Temporal lobe (tissue), 1 donor: ENCODE data around the gene CRTC1. TPM values are rescaled to one million over a fixed set of nuclear protein-coding genes. Genes with fewer than 3 reads are reported as not detected.

Experiments
- total RNA-seq: library from RNA; depleted of rRNA; stranded (reverse); fragments of >200 nt; gene quantifications from one replicate; pipeline ENCODE4 v1.2.3, GENCODE V29; 2014

The CRTC1 gene
- total RNA-seq, 1 donor from 2014 or later = 13.3 TPM

Other genes with a start within 250 kb of the CRTC1 start
- gene ISYNA1, start 245.5 kb upstream of the CRTC1 start, total RNA-seq = 80.4 TPM
- gene ELL, start 161.6 kb upstream of the CRTC1 start, total RNA-seq = 5.2 TPM
- 114 TPM for gene FKBP8, start 140.1 kb upstream of the CRTC1 start, total RNA-seq
- 20.9 TPM for gene KXD1, start 125.8 kb upstream of the CRTC1 start, total RNA-seq
- gene UBA52, start 111.8 kb upstream of the CRTC1 start, total RNA-seq = 313 TPM
- 27.5 TPM for gene REX1BD, start 94.9 kb upstream of the CRTC1 start, total RNA-seq
- 3.9 TPM for gene CRLF1, start 76.9 kb upstream of the CRTC1 start, total RNA-seq
- gene TMEM59L, start 70.8 kb upstream of the CRTC1 start, total RNA-seq = 42.0 TPM
- gene KLHL26, start 46.7 kb upstream of the CRTC1 start, total RNA-seq = 8.6 TPM
- gene COMP, start 107.6 kb downstream of the CRTC1 start, total RNA-seq = under 0.01 TPM
- gene UPF1, start 148.3 kb downstream of the CRTC1 start, total RNA-seq = 37.1 TPM
- 22.4 TPM for gene CERS1, start 212.5 kb downstream of the CRTC1 start, total RNA-seq
- gene COPE, start 235.7 kb downstream of the CRTC1 start, total RNA-seq = 65.2 TPM
- gene DDX49, start 236.0 kb downstream of the CRTC1 start, total RNA-seq = 43.8 TPM